HepG2 (cell line): ENCODE data around the gene PFAS. TPM values are rescaled to one million over a fixed set of nuclear protein-coding genes. Genes with fewer than 3 reads are reported as not detected.
A peak's percentile ranks its signal among the peaks of the same experiment; 100 is the strongest.

Source experiments
- AHR ChIP-seq: IDR thresholded peaks from 2 replicates; pipeline ENCODE4 v1.6.1; 2018; ENCODE audit warnings: missing genetic modification reagents, missing compliant biosample characterization
- ARID2 ChIP-seq: sonication (generic); formaldehyde crosslinking; IDR thresholded peaks from 2 replicates; pipeline ENCODE4 v1.8.1; 2022; ENCODE audit warnings: mild to moderate bottlenecking, missing genetic modification reagents, borderline replicate concordance
- ASH2L ChIP-seq: fragments of 300-600, 200-600 bp; sonication (generic); IDR thresholded peaks from 2 replicates; pipeline ENCODE4 v1.7.0; 2017; ENCODE audit warnings: low read depth, mild to moderate bottlenecking, moderate library complexity, mixed read lengths, low read length; ENCODE audit not compliant: insufficient read length
- CHCHD3 ChIP-seq: sonication (generic); formaldehyde crosslinking; IDR thresholded peaks from 2 replicates; pipeline ENCODE4 v1.8.0; 2022; ENCODE audit warnings: mild to moderate bottlenecking, missing genetic modification reagents, moderate library complexity
- ELF1 ChIP-seq: sonication (generic); formaldehyde crosslinking; IDR thresholded peaks from 2 replicates; pipeline ENCODE4 v1.4.0; 2020; ENCODE audit warnings: missing genetic modification reagents
- GLI4 ChIP-seq: sonication (generic); formaldehyde crosslinking; IDR thresholded peaks from 2 replicates; pipeline ENCODE4 v1.5.1; 2020; ENCODE audit warnings: missing genetic modification reagents, mild to moderate bottlenecking, moderate library complexity, borderline replicate concordance
- KDM2A ChIP-seq: sonication (generic); formaldehyde crosslinking; IDR thresholded peaks from 2 replicates; pipeline ENCODE4 v1.4.0; 2020; ENCODE audit warnings: low read depth, missing genetic modification reagents, borderline replicate concordance
- NFATC3 ChIP-seq: sonication (generic); formaldehyde crosslinking; IDR thresholded peaks from 2 replicates; pipeline ENCODE4 v1.5.1; 2020; ENCODE audit warnings: mild to moderate bottlenecking, missing genetic modification reagents
- NFRKB ChIP-seq: fragments of 450-650 bp; IDR thresholded peaks from 2 replicates; pipeline ENCODE4 v1.6.1; 2017
- NR3C1 ChIP-seq: sonication (generic); formaldehyde crosslinking; IDR thresholded peaks from 2 replicates; pipeline ENCODE4 v1.4.0; 2020; ENCODE audit warnings: missing genetic modification reagents
- POLR2AphosphoS2 ChIP-seq: IDR thresholded peaks from 2 replicates; pipeline ENCODE4 v1.6.1; 2011; ENCODE audit warnings: low read depth, low read length, improper control_type of control experiment
- RBM39 ChIP-seq: fragments of 200-400 bp; formaldehyde crosslinking; IDR thresholded peaks from one replicate; pipeline ENCODE4 v1.6.1; 2018; ENCODE audit warnings: antibody characterized with exemption, mild to moderate bottlenecking, low read depth, low read length; ENCODE audit not compliant: poor library complexity, severe bottlenecking
- SPEN ChIP-seq: sonication (generic); formaldehyde crosslinking; IDR thresholded peaks from 2 replicates; pipeline ENCODE4 v1.5.1; 2020; ENCODE audit warnings: low read depth, mild to moderate bottlenecking, missing genetic modification reagents
- ZNF10 ChIP-seq: sonication (generic); formaldehyde crosslinking; IDR thresholded peaks from 2 replicates; pipeline ENCODE4 v1.4.0; 2020; ENCODE audit warnings: mild to moderate bottlenecking, low read depth, missing genetic modification reagents, borderline replicate concordance
- ZNF33B ChIP-seq: sonication (generic); formaldehyde crosslinking; IDR thresholded peaks from 2 replicates; pipeline ENCODE4 v1.5.1; 2020; ENCODE audit warnings: mild to moderate bottlenecking, missing genetic modification reagents
- ZNF629 ChIP-seq: sonication (generic); formaldehyde crosslinking; conservative IDR thresholded peaks from 2 replicates; pipeline ENCODE4 v1.5.0; 2020; ENCODE audit warnings: missing genetic modification reagents
- ZNF883 ChIP-seq: sonication (generic); formaldehyde crosslinking; IDR thresholded peaks from 2 replicates; pipeline ENCODE4 v1.5.1; 2020; ENCODE audit warnings: mild to moderate bottlenecking, missing genetic modification reagents; ENCODE audit errors: not compliant biosample characterization
- polyA plus RNA-seq, 8 experiments: library from polyadenylated mRNA; depleted of rRNA in 3 of 8; stranded (reverse) in 7 of 8; unstranded in 1 of 8; fragments of >200 nt; fragmentation: Illumina TruSeq in 4 of 8; extraction: Trizol in 4 of 8; gene quantifications; 2 replicates each; pipeline versions ENCODE4 v1.2.1 to v1.2.3, GENCODE V29; 2011 to 2016; ENCODE audit warnings: low read depth in 4 of 8, missing spikeins in 1 of 8, mixed read lengths in 1 of 8; ENCODE audit not compliant: insufficient read depth in 1 of 8
- total RNA-seq, 5 experiments: library from RNA; depleted of rRNA; stranded (reverse); fragments of >200 nt; fragmentation: Illumina TruSeq; extraction: Trizol; gene quantifications; 2 replicates each; pipeline ENCODE4 v1.2.3, GENCODE V29; 2016; ENCODE audit warnings: low read depth in 1 of 5
- TF ChIP-seq, protein P1 (sequence below): sonication (generic); formaldehyde crosslinking; IDR thresholded peaks from 2 replicates; pipeline ENCODE4 v1.5.1; 2020; ENCODE audit warnings: missing genetic modification reagents, mild to moderate bottlenecking, borderline replicate concordance
- TF ChIP-seq, protein P2 (sequence below): sonication (generic); formaldehyde crosslinking; conservative IDR thresholded peaks from 2 replicates; pipeline ENCODE4 v1.8.0; 2022; ENCODE audit warnings: low read depth, missing genetic modification reagents
- TF ChIP-seq, protein P3 (sequence below): sonication (generic); formaldehyde crosslinking; conservative IDR thresholded peaks from 2 replicates; pipeline ENCODE4 v1.4.0; 2020; ENCODE audit warnings: mild to moderate bottlenecking, missing genetic modification reagents, moderate library complexity
- TF ChIP-seq, protein P4 (sequence below): sonication (generic); formaldehyde crosslinking; IDR thresholded peaks from 2 replicates; pipeline ENCODE4 v1.4.0; 2020; ENCODE audit warnings: missing genetic modification reagents
- TF ChIP-seq, protein P5 (sequence below): IDR thresholded peaks from 2 replicates; pipeline ENCODE4 v1.6.1; 2012; ENCODE audit warnings: inconsistent platforms

The PFAS gene
- total and polyA plus RNA-seq, 2 of the 13 experiments (the other 11 are each of a cell fraction or from before 2014, with no cell fraction given), result 49.4 to 58.2 TPM

DNA sequence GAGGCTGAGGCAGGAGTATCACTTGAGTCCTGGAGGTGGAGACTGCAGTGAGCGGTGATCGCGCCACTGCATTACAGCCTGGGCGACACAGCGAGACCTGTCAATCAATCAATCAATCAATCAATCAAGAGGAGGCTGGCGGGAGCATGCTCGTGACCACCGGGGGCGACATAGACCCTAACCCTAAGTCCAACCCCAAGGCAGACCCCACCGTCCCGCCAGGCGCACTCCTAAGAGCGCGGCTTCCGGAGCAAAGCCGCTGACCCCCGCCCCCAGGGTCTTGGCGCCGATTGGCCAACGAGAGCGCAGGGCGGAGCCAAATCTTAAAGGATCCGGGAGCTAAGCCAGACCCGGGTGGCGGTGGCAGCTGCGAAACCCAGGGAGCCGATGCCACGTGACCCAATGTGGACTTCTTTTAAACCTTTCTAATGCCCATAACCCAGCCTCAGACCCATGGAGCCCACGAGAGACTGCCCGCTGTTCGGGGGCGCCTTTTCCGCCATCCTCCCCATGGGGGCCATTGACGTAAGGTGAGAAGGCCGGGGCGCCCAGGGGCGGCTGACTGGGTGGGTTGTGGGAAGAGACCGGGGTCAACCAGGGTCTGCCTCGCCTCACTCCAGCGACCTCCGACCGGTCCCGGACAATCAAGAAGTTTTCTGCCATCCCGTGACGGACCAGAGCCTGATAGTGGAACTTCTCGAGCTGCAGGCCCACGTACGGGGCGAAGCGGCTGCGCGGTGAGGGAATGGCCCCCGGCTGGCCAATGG is 39.4 kb downstream of the PFAS start, which contains the start of gene RANGRF (continued):
- peak; percentile 86; the same call in 1 of the 2 replicates for TF ChIP-seq NFATC3 (CRISPR knock-in tag)
- TF ChIP-seq ZNF33B (CRISPR knock-in tag), result 0 out of 2 replicates have a peak, but pooled peaks have one; percentile 50
- TF ChIP-seq KDM2A (CRISPR knock-in tag), result peak; percentile 98
- peak; percentile 34 for TF ChIP-seq ZNF883 (CRISPR knock-in tag)
- no peak for TF ChIP-seq ZNF629 (CRISPR knock-in tag)
- TF ChIP-seq, protein P1, sequence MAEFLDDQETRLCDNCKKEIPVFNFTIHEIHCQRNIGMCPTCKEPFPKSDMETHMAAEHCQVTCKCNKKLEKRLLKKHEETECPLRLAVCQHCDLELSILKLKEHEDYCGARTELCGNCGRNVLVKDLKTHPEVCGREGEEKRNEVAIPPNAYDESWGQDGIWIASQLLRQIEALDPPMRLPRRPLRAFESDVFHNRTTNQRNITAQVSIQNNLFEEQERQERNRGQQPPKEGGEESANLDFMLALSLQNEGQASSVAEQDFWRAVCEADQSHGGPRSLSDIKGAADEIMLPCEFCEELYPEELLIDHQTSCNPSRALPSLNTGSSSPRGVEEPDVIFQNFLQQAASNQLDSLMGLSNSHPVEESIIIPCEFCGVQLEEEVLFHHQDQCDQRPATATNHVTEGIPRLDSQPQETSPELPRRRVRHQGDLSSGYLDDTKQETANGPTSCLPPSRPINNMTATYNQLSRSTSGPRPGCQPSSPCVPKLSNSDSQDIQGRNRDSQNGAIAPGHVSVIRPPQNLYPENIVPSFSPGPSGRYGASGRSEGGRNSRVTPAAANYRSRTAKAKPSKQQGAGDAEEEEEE (CRISPR knock-in tag), result no peak
- peak; percentile 58 for TF ChIP-seq GLI4 (CRISPR knock-in tag)
- no peak for TF ChIP-seq ZNF10 (CRISPR knock-in tag)
- TF ChIP-seq, protein P2, sequence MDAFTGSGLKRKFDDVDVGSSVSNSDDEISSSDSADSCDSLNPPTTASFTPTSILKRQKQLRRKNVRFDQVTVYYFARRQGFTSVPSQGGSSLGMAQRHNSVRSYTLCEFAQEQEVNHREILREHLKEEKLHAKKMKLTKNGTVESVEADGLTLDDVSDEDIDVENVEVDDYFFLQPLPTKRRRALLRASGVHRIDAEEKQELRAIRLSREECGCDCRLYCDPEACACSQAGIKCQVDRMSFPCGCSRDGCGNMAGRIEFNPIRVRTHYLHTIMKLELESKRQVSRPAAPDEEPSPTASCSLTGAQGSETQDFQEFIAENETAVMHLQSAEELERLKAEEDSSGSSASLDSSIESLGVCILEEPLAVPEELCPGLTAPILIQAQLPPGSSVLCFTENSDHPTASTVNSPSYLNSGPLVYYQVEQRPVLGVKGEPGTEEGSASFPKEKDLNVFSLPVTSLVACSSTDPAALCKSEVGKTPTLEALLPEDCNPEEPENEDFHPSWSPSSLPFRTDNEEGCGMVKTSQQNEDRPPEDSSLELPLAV (CRISPR knock-in tag), result no peak
- TF ChIP-seq NR3C1 (CRISPR knock-in tag), result no peak
- TF ChIP-seq POLR2AphosphoS2, result 0 out of 2 replicates have a peak, but pooled peaks have one; percentile 56
- TF ChIP-seq, protein P3, sequence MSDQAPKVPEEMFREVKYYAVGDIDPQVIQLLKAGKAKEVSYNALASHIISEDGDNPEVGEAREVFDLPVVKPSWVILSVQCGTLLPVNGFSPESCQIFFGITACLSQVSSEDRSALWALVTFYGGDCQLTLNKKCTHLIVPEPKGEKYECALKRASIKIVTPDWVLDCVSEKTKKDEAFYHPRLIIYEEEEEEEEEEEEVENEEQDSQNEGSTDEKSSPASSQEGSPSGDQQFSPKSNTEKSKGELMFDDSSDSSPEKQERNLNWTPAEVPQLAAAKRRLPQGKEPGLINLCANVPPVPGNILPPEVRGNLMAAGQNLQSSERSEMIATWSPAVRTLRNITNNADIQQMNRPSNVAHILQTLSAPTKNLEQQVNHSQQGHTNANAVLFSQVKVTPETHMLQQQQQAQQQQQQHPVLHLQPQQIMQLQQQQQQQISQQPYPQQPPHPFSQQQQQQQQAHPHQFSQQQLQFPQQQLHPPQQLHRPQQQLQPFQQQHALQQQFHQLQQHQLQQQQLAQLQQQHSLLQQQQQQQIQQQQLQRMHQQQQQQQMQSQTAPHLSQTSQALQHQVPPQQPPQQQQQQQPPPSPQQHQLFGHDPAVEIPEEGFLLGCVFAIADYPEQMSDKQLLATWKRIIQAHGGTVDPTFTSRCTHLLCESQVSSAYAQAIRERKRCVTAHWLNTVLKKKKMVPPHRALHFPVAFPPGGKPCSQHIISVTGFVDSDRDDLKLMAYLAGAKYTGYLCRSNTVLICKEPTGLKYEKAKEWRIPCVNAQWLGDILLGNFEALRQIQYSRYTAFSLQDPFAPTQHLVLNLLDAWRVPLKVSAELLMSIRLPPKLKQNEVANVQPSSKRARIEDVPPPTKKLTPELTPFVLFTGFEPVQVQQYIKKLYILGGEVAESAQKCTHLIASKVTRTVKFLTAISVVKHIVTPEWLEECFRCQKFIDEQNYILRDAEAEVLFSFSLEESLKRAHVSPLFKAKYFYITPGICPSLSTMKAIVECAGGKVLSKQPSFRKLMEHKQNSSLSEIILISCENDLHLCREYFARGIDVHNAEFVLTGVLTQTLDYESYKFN, result peak; percentile 44; the same call in 1 of the 2 replicates
- TF ChIP-seq ELF1 (CRISPR knock-in tag), result peak; percentile 79
- 0 out of 2 replicates have a peak, but pooled peaks have one; percentile 35 for TF ChIP-seq AHR (CRISPR knock-in tag)
- TF ChIP-seq SPEN (CRISPR knock-in tag), result peak; percentile 59
- no peak for TF ChIP-seq NFRKB
- TF ChIP-seq RBM39, result peak; percentile 43
- TF ChIP-seq, protein P4, sequence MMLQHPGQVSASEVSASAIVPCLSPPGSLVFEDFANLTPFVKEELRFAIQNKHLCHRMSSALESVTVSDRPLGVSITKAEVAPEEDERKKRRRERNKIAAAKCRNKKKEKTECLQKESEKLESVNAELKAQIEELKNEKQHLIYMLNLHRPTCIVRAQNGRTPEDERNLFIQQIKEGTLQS (CRISPR knock-in tag), result no peak
- 0 out of 2 replicates have a peak, but pooled peaks have one; percentile 32 for TF ChIP-seq CHCHD3 (CRISPR knock-in tag)
- TF ChIP-seq, protein P5, sequence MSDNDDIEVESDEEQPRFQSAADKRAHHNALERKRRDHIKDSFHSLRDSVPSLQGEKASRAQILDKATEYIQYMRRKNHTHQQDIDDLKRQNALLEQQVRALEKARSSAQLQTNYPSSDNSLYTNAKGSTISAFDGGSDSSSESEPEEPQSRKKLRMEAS, result peak; percentile 44; the same call in 1 of the 2 replicates
- TF ChIP-seq ASH2L, result peak; percentile 39
- peak; percentile 74 for TF ChIP-seq ARID2 (CRISPR knock-in tag)
